GM12878 (cell line): Measurements from ENCODE around the gene TAS2R30. TPM values are rescaled to one million over a fixed set of nuclear protein-coding genes. Genes with fewer than 3 reads are reported as not detected.

Experiments used
- ATAC-seq: fragments of 200-7000 bp; cut with Tn5 transposase; 3 replicates; pipeline ENCODE4 v1.9.1; 2020; ENCODE audit warnings: mild to moderate bottlenecking, moderate library complexity
- BruUV-seq: library from RNA; stranded (reverse); fragments of 400-500 nt; replicated peaks from 2 replicates; lab custom pipeline; 2021; lab: Mats Ljungman, UMichigan
- CTCF ChIA-PET: fragments of 300-600 bp; sonication (Branson Sonifier 250); formaldehyde crosslinking; extraction: SDS; loops from one replicate; lab custom pipeline; 2021; ENCODE audit warnings: inconsistent platforms; lab: Yijun Ruan, JAX
- POLR2A ChIA-PET: fragments of 350-600 bp; formaldehyde crosslinking; extraction: SDS; loops from one replicate; lab custom pipeline; 2021; ENCODE audit warnings: inconsistent platforms; lab: Charles Lee
- RAD21 ChIA-PET: fragments of 300-600 bp; sonication (Branson Sonifier 250); formaldehyde crosslinking; loops from one replicate; lab custom pipeline; 2023; ENCODE audit warnings: antibody characterized with exemption; ENCODE audit not compliant: unreplicated experiment; lab: Charles Lee
- SMC1A ChIA-PET: fragments of 300-600 bp; sonication (Branson Sonifier 250); formaldehyde crosslinking; loops from one replicate; lab custom pipeline; 2023; ENCODE audit not compliant: unreplicated experiment, uncharacterized antibody; lab: Charles Lee
- DNase-seq: peaks from one replicate; pipeline ENCODE4 v3.0.0-alpha.2; 2011; ENCODE audit warnings: low read depth, low spot score
- FAIRE-seq: peaks from 3 replicates; lab custom pipeline; 2011; peaks lifted over from hg19 to GRCh38; lab: Jason Lieb, UNC
- H2AFZ ChIP-seq: 2 replicates; pipeline ENCODE4 v1.6.0; 2011; ENCODE audit warnings: low read depth, low read length, control low read depth; ENCODE audit not compliant: control insufficient read depth
- H3K27ac ChIP-seq: 2 replicates; pipeline ENCODE4 v1.5.1; 2011; ENCODE audit warnings: control low read depth; ENCODE audit not compliant: control insufficient read depth, insufficient read depth
- H3K27me3 ChIP-seq, 2 experiments: replicated peaks in 1 of 2; 2 replicates each; pipeline versions ENCODE4 v1.6.0 to v1.6.1; 2011; ENCODE audit warnings: low read length in 1 of 2; ENCODE audit not compliant: control insufficient read depth in 2 of 2, insufficient read depth in 2 of 2
- H3K36me3 ChIP-seq, 2 experiments: 2 replicates each; pipeline ENCODE4 v1.5.1; 2011; ENCODE audit warnings: low read length in 1 of 2; ENCODE audit not compliant: control insufficient read depth in 2 of 2, insufficient read depth in 2 of 2
- H3K4me1 ChIP-seq: 2 replicates; pipeline ENCODE4 v1.6.1; 2011; ENCODE audit warnings: mild to moderate bottlenecking, low read length, moderate library complexity, mixed read lengths; ENCODE audit not compliant: control insufficient read depth, insufficient read depth
- H3K4me2 ChIP-seq: 2 replicates; pipeline ENCODE4 v1.6.0; 2011; ENCODE audit warnings: control low read depth; ENCODE audit not compliant: control insufficient read depth, insufficient read depth
- H3K4me3 ChIP-seq: fragments of 200-600 bp; sonication (generic); 2 replicates; pipeline ENCODE4 v1.5.1; 2016
- H3K79me2 ChIP-seq: 2 replicates; pipeline ENCODE4 v1.6.0; 2011; ENCODE audit warnings: low read length; ENCODE audit not compliant: control insufficient read depth, insufficient read depth
- H3K9ac ChIP-seq: 2 replicates; pipeline ENCODE4 v1.8.0; 2011; ENCODE audit warnings: low read length, control low read depth, mixed read lengths; ENCODE audit not compliant: control insufficient read depth, insufficient read depth
- H3K9me3 ChIP-seq: replicated peaks from 3 replicates; pipeline ENCODE4 v1.5.1; 2011; ENCODE audit warnings: mild to moderate bottlenecking, low read length; ENCODE audit not compliant: control insufficient read depth, insufficient read depth
- H4K20me1 ChIP-seq: 2 replicates; pipeline ENCODE4 v1.6.0; 2011; ENCODE audit not compliant: control insufficient read depth, insufficient read depth
- BCL11A ChIP-seq: IDR thresholded peaks from 2 replicates; pipeline ENCODE4 v1.6.1; 2011; ENCODE audit warnings: low read depth, low read length
- CBX3 ChIP-seq: fragments of 200-600 bp; sonication (generic); IDR thresholded peaks from 2 replicates; pipeline ENCODE4 v1.6.1; 2016; ENCODE audit warnings: low read depth, borderline replicate concordance
- CREB1 ChIP-seq: IDR thresholded peaks from 2 replicates; pipeline ENCODE4 v1.6.1; 2012; ENCODE audit warnings: low read depth, mild to moderate bottlenecking, inconsistent platforms
- E2F8 ChIP-seq: fragments of 450-650 bp; IDR thresholded peaks from 2 replicates; pipeline ENCODE4 v1.6.1; 2018; ENCODE audit warnings: mild to moderate bottlenecking, low read depth, moderate library complexity; ENCODE audit not compliant: partially characterized antibody
- E4F1 ChIP-seq: fragments of 450-650 bp; IDR thresholded peaks from 2 replicates; pipeline ENCODE4 v1.6.1; 2018; ENCODE audit warnings: borderline replicate concordance, mild to moderate bottlenecking; ENCODE audit not compliant: partially characterized antibody
- GATAD2B ChIP-seq: fragments of 450-650 bp; conservative IDR thresholded peaks from 2 replicates; pipeline ENCODE4 v1.6.1; 2017; ENCODE audit warnings: low read depth, mild to moderate bottlenecking, moderate library complexity
- IKZF1 ChIP-seq: fragments of 450-650 bp; conservative IDR thresholded peaks from 2 replicates; pipeline ENCODE4 v1.6.1; 2017; ENCODE audit warnings: antibody characterized with exemption, mild to moderate bottlenecking
- KAT2A ChIP-seq: conservative IDR thresholded peaks from 2 replicates; pipeline ENCODE4 v1.6.1; 2011; ENCODE audit warnings: low read depth, low read length; ENCODE audit not compliant: control insufficient read depth
- MYC ChIP-seq: IDR thresholded peaks from 2 replicates; pipeline ENCODE4 v1.6.1; 2011; ENCODE audit warnings: mild to moderate bottlenecking, low read length, moderate library complexity, inconsistent platforms; ENCODE audit not compliant: insufficient read depth, insufficient replicate concordance, insufficient read length, severe bottlenecking
- NR2F1 ChIP-seq: fragments of 450-650 bp; conservative IDR thresholded peaks from 2 replicates; pipeline ENCODE4 v1.6.1; 2017; ENCODE audit warnings: mild to moderate bottlenecking
- NRF1 ChIP-seq: conservative IDR thresholded peaks from 2 replicates; pipeline ENCODE4 v1.6.1; 2011; ENCODE audit warnings: mild to moderate bottlenecking, low read depth, low read length, improper control_type of control experiment
- PKNOX1 ChIP-seq: fragments of 450-650 bp; IDR thresholded peaks from 2 replicates; pipeline ENCODE4 v1.6.1; 2016; ENCODE audit warnings: mild to moderate bottlenecking
- ZZZ3 ChIP-seq: IDR thresholded peaks from 2 replicates; pipeline ENCODE4 v1.6.1; 2011; ENCODE audit warnings: low read depth; ENCODE audit not compliant: control insufficient read depth, insufficient read length
- WGBS: methylation state at CpG from one replicate; pipeline ENCODE4 v1.1.6; 2016; ENCODE audit warnings: low lambda C conversion rate; ENCODE audit not compliant: insufficient replicate concordance, insufficient coverage; ENCODE audit errors: missing lambda C conversion rate; 5-methylcytosine and 5-hydroxymethylcytosine counted together
- in situ Hi-C: fragments of 300-500 bp; cut with MboI; formaldehyde crosslinking; loops from 9 replicates; pipeline ENCODE4 v1.14.3; 2018; ENCODE audit warnings: mixed read lengths
- intact Hi-C: fragments of 100-400 bp; cut with micrococcal nuclease; formaldehyde crosslinking; loops from one replicate; pipeline ENCODE4 v1.14.2; 2022; ENCODE audit not compliant: unreplicated experiment
- polyA plus RNA-seq, 11 experiments: library from polyadenylated mRNA; depleted of rRNA in 4 of 11; unstranded in 6 of 11; stranded (reverse) in 5 of 11; fragments of >200 nt; fragmentation: Nextera tagmentation in 4 of 11; fragmentation: Illumina TruSeq in 1 of 11; extraction: Ambion mirVana in 4 of 11; extraction: Trizol in 1 of 11; gene quantifications; 1 replicate in 1 of 11; 2 replicates in 10 of 11; pipeline versions ENCODE4 v1.2.1 to v1.2.3, GENCODE V29; 2011 to 2016; ENCODE audit warnings: inconsistent platforms in 2 of 11, missing spikeins in 2 of 11, low read depth in 1 of 11
- total RNA-seq, 4 experiments: library from RNA; depleted of rRNA in 3 of 4; stranded (reverse); fragments of >200 nt in 3 of 4; fragmentation: Illumina TruSeq in 1 of 4; extraction: Trizol in 1 of 4; gene quantifications; 2 replicates each; pipeline versions ENCODE4 v1.2.1 to v1.2.3, GENCODE V29; 2013 to 2021

The TAS2R30 gene
- total and polyA plus RNA-seq, 10 of the 15 experiments (the other 5 are each of a cell fraction or from before 2014, with no cell fraction given), result 0.09 to 5.9 (median 0.54) TPM; not detected in 3

GRCh38 chr12:11171145-11171968 lies 36.9 kb upstream of the TAS2R30 start, which contains the start of gene SMIM10L1:
SMIM10L1 (plus strand) TSS chr12:11171194; CDS start chr12:11171357, 163 bp downstream.
- ChIA-PET SMC1A (interaction anchor here (0.7 to 3.6 kb wide), 10 partner anchors 8 to 315 kb away, joined by 3 to 20 read pairs (median 4); partner anchors contain the start of gene TAS2R30), POLR2A (interaction anchor here (0.6 to 1.7 kb wide), 5 partner anchors 10 to 1545 kb away, joined by 3 to 7 read pairs (median 3); no protein-coding TSS in a partner anchor), CTCF (interaction anchor here (0.6 to 2.1 kb wide), 8 partner anchors 8 to 818 kb away, joined by 3 to 10 read pairs (median 3); no protein-coding TSS in a partner anchor), RAD21 (interaction anchor here (0.5 to 1.6 kb wide), 7 partner anchors 8 to 561 kb away, joined by 3 to 7 read pairs (median 3); no protein-coding TSS in a partner anchor)
- peaks cover 73% of the 10 kb centered on the region for H3K79me2 ChIP-seq
- H3K4me2 ChIP-seq, result peak within 1 kb of the TSS; percentile 82
- peak within 1 kb of the TSS; percentile 65 for H3K4me3 ChIP-seq
- DNase-seq (peak; percentile 78), FAIRE-seq (peak; percentile 62), ATAC-seq (peak; percentile 97)
- BruUV-seq, result no TSS peak
- H4K20me1 ChIP-seq, result no peaks in the 10 kb centered on the region
- H3K9me3 ChIP-seq, result no peaks in the 10 kb centered on the region; the same call in 2 of the 3 replicates
- no peaks in the 10 kb centered on the region for H3K27me3 ChIP-seq
- intact Hi-C loops (no loop called here), in situ Hi-C loops (no loop called here)
- under 1% methylated on average over 70 of the region's 70 CpGs for WGBS
- peaks cover 0 to 4% of the 10 kb centered on the region in 2 experiments; a peak in 1 of 4 replicates for H3K36me3 ChIP-seq
- H2AFZ ChIP-seq, result peak within 1 kb of the TSS; percentile 82
- peak within 1 kb of the TSS; percentile 79 for H3K27ac ChIP-seq
- no peaks in the 10 kb centered on the region for H3K4me1 ChIP-seq
- peak within 1 kb of the TSS; percentile 77 for H3K9ac ChIP-seq
- no peak for TF ChIP-seq KAT2A
- TF ChIP-seq PKNOX1, result no peak
- peak; percentile 52; the same call in 1 of the 2 replicates for TF ChIP-seq NR2F1
- TF ChIP-seq GATAD2B, result peak; percentile 86
- no peak for TF ChIP-seq ZZZ3
- peak; percentile 77 for TF ChIP-seq IKZF1
- TF ChIP-seq E4F1, result no peak
- TF ChIP-seq NRF1, result no peak
- no peak for TF ChIP-seq CBX3
- peak; percentile 60 for TF ChIP-seq CREB1
- no peak for TF ChIP-seq MYC
- no peak for TF ChIP-seq E2F8
- TF ChIP-seq BCL11A, result no peak
